Activated T-helper 9 cell treated with anti-CD3 and anti-CD28 coated beads, Interleukin-2, amount 50 U/mL, for 16 hours (primary cell): ENCODE data around the gene DLGAP3.

Source experiments
- DNase-seq: peaks from one replicate; pipeline ENCODE4 v3.0.0-alpha.2; 2020; ENCODE audit warnings: low read depth

Gene DLGAP3

GRCh38 chr1:34904236-34905097 lies 25.0 kb downstream of the DLGAP3 start:
- DNase-seq, result no peak

GRCh38 chr1:34901919-34902318 lies 27.5 kb downstream of the DLGAP3 start:
- DNase-seq, result no peak

- DNase-seq, result no peak
These were observed 28.5 kb downstream of the DLGAP3 start for GRCh38 chr1:34900775-34901502.

GRCh38 chr1:34899906-34900305 lies 29.5 kb downstream of the DLGAP3 start:
- DNase-seq, result no peak

- DNase-seq, result no peak
These were observed 30.0 kb downstream of the DLGAP3 start for GRCh38 chr1:34899471-34899870.

- no peak for DNase-seq
These were observed 31.1 kb downstream of the DLGAP3 start for GRCh38 chr1:34898330-34898761.

- no peak for DNase-seq
These were observed 32.8 kb downstream of the DLGAP3 start for GRCh38 chr1:34896612-34897011.

GRCh38 chr1:34889705-34890104 lies 39.7 kb downstream of the DLGAP3 start:
- no peak for DNase-seq

- DNase-seq, result no peak
These were observed 41.9 kb downstream of the DLGAP3 start for GRCh38 chr1:34887593-34887992.

- DNase-seq, result peak; percentile 51
These were observed 43.8 kb downstream of the DLGAP3 start for GRCh38 chr1:34885405-34886247.

GRCh38 chr1:34884961-34885360 lies 44.5 kb downstream of the DLGAP3 start:
- DNase-seq, result no peak

- no peak for DNase-seq
These were observed 44.9 kb downstream of the DLGAP3 start for GRCh38 chr1:34884536-34884935.

GRCh38 chr1:34879230-34879629 lies 50.2 kb downstream of the DLGAP3 start:
- no peak for DNase-seq

- no peak for DNase-seq
These were observed 53.0 kb downstream of the DLGAP3 start for GRCh38 chr1:34876406-34876805.

GRCh38 chr1:34874296-34874952 lies 55.0 kb downstream of the DLGAP3 start:
- no peak for DNase-seq

- no peak for DNase-seq
These were observed 57.3 kb downstream of the DLGAP3 start for GRCh38 chr1:34872133-34872503.

- no peak for DNase-seq
These were observed 57.9 kb downstream of the DLGAP3 start for GRCh38 chr1:34871443-34872132.

GRCh38 chr1:34870395-34870794 lies 59.1 kb downstream of the DLGAP3 start:
- DNase-seq, result no peak

GRCh38 chr1:34869760-34870159 lies 59.7 kb downstream of the DLGAP3 start:
- DNase-seq, result no peak

- no peak for DNase-seq
These were observed 61.0 kb downstream of the DLGAP3 start for GRCh38 chr1:34868230-34869049.
